ENCODE data around the gene FAM47A.

Gene FAM47A

DNA sequence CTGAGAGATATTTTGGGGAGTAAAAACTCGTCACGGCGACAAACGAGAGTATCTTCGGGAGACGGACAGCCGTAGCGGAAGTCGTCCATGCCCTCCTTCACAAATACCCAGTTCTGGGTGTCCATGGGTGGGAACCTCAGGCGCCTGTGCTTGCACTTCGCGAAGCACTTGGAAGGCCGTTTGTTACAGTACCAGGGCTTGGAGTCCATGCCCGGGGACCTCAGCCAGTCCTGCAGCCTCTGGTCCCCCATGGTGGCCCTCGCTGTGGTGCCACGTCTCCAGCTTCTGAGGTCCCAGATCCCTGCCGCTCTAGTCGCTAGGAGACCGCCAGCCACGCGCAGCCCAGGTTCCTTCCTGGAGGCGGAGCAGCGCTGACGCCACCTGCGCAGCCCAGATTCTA, at the start of gene FAM47A:
FAM47A (minus strand) TSS at position 287 of the 400 bp plus-strand sequence; CDS start at position 251, 36 bp downstream.
- no peak for DNase-seq (ENCODE audit: low spot score)

DNA sequence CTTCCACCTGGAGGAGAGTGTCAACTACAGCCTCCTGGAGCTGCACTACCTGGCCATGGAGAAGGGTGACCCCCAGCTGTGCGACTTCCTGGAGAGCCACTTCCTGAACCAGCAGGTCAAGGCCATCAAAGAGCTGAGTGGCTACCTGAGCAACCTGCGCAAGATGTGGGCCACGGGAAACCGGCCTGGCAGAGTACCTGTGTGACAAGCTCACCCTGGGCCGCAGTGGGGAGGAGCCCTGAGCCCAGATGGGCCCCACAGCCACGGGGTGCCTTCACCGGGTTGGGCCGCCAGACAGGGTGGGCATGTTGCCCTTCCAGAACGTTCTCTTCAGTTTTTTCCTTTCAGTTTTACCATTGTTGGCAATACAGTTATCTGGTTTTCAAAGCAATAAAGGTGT, 15.2 kb upstream of the FAM47A start:
- DNase-seq (ENCODE audit: low spot score): no peak

DNA sequence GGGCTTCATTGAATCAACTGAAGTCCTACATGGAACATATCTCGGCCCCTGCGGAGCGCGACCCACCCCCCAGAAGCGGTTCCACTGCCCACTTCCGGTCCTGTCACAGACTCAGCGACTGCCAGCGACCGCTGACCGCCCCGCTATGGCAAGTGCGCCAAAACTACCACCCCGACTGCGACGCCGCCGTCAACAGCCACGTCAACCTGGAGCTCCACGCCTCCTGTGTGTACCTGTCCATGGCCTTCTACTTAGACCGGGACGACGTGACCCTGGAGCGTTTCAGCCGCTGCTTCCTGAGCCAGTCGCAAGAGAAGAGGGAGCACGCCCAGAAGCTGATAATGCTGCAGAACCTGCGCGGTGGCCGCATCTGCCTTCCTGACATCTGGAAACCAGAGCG, 14.8 kb upstream of the FAM47A start:
- no peak for DNase-seq (ENCODE audit: low spot score)

DNA sequence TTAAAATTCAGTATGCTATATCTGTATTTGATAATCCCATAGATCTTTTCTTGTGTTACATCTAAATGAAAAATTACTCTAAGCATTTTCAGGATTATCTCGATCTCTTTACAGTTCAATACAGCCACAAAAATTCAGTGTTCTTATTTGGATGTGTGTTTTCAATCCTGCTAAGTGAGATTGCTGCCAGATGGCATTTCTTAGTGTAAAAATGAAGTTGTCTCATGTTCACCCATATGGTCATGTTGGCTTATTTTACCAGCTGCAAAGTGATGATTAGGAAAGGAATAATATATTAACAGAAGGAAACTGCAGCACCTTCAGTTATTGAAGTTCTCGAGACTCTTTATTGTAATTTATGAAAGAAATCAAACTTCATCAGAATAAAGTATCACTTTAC, 12.1 kb upstream of the FAM47A start:
- no peak for DNase-seq (ENCODE audit: low spot score)

DNA sequence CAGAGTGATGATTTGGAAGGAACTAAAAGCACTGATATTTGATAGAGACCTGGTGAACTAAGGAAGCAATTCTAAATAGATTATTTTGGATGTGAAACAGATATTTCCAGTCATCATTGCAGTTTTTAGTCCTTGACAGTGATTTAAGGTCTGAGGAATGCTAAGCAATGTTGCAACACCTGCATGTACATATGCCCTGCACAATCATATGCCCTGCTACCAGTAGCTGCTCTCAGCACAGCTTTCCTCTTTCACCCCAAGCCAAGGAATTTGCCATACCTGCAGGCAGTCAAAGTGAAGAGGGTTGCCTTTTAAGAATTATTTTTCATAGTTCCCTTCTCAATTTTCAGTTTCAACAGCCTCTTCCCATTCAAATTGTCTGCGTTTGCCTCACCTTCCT, 8.7 kb upstream of the FAM47A start:
- DNase-seq (ENCODE audit: low spot score): no peak

DNA sequence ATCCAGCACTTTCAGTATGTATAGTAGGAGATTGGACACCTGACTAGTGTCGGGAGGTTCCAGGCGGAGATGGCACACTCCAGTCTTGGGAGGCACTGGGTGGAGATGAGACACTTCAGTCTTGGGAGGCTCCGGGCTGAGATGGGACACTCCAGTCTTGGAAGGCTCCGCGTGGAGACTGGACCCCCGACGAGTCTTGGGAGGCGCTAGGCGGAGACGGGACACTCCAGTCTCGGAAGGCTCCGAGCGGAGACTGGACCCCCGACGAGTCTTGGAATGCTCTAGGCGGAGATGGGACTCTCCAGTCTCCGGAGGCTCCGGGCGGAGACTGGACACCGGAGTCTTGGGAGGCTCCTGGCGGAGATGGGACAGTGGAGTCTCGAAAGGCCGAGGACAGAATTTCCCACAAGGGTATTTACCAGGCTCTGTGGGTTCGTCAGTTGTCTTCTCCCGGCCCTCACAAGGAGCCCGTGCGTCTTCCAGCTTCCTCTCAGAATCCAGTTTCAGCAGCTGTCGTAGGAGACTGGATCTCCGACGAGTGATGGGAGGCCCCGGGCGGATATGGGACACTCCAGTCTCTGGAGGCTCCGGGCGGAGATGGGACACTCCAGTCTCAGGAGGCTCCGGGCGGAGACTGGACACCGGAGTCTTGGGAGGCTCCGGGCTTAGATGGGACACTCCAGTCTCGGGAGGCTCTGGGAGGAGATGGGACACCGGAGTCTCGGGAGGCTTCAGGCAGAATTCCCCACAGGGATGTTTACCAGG, 952 bp downstream of the FAM47A start:
- no peak for DNase-seq (ENCODE audit: low spot score)

DNA sequence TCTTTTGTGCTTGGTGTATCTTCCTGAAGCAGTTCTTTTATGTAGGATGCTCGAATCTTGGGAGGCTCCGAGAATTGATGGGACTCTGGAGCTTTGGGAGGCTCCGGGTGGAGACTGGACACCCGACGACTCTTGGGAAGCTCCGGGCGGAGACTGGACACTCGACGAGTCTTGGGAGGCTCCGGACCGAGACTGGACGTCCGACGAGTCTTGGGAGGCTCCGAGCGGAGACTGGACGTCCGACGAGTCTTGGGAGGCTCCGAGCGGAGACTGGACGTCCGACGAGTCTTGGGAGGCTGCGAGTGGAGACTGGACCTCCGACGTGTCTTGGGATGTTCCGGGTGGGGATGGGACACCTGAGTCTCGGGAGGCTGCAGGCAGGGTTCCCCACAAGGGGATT, 1.6 kb downstream of the FAM47A start:
- DNase-seq (ENCODE audit: low spot score): no peak

DNA sequence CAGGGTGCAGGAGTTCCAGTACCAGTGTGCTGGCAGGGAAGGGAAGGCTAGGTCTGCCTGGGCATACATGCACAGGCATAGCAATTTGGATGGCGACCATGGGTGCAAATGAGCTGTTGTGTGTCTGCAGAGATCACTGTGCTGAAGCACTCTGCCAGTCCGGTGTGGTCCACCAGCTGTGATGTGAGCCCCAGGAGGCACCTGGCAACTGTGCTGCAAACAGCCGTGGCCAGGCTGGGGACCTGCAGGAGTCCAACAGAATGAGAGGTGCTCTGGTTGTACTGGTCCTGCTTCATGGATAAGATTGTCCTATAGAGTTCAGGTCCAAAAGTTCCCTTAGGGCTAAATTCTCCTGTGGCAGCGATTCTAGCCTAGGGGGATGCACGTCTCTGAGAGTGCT, 6.1 kb downstream of the FAM47A start:
- DNase-seq (ENCODE audit: low spot score): no peak

DNA sequence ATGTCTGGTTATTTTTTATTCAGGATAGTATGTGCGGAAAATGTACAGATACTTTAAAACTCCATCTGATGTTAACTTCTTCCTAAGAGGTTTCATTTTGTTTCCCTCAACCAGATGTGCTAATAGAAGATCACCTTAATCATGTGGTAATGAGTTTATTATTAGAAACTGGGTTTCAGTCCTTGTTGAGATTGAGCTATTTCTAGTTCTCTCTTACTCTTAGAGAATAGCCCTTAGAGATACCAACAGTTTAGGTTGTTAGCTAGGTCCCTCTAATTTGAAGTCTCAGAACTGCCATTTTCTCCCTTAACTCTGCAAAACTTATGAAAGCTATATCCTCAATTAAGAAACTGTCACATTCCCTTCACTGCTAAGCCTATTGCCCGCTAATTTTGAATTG, 13.0 kb downstream of the FAM47A start:
- no peak for DNase-seq (ENCODE audit: low spot score)

DNA sequence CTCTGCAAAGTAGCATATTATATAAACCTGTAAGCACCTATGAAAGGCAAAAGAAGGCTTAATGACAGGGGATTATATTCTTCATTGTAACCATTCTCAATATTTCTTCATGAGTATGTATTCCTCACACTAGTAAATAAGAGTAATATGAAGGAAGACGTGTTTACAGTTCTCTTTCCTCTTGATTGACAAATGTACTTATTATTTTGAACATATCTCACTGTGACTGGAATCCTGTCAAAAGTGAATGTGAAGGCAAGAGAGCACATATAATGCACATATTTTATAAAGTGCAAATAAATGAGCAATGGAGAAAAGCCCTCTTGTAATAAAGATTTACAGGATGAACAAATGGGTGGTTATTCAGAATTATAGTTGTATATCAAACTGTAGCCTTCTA, 19.7 kb downstream of the FAM47A start:
- DNase-seq (ENCODE audit: low spot score): no peak
